ENCODE results near the gene EED.

DNA sequence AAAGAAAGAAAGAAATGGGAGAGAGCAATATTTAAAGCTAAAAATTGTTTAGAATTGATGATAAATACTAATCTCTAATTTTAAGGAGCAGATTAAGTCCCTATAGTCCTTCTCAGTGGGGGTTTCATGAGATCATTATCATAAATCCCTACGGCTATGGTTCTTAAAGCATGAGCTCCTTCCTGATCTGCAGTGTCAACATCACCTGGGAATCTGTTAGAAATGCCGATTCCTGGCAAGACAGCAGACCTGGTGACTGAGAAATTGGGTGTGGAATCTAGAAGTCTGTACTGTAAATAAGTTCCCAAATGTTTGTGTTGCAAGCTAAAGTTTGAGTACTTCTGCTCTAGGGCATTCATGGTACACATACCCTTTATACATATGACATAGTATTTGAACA is 70.1 kb downstream of the EED start:
- TF ChIP-seq, protein P1, sequence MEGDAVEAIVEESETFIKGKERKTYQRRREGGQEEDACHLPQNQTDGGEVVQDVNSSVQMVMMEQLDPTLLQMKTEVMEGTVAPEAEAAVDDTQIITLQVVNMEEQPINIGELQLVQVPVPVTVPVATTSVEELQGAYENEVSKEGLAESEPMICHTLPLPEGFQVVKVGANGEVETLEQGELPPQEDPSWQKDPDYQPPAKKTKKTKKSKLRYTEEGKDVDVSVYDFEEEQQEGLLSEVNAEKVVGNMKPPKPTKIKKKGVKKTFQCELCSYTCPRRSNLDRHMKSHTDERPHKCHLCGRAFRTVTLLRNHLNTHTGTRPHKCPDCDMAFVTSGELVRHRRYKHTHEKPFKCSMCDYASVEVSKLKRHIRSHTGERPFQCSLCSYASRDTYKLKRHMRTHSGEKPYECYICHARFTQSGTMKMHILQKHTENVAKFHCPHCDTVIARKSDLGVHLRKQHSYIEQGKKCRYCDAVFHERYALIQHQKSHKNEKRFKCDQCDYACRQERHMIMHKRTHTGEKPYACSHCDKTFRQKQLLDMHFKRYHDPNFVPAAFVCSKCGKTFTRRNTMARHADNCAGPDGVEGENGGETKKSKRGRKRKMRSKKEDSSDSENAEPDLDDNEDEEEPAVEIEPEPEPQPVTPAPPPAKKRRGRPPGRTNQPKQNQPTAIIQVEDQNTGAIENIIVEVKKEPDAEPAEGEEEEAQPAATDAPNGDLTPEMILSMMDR (IDR thresholded peaks at IDR 0.05; ENCODE audit: insufficient read depth, low read length): no peak
- TF ChIP-seq POLR2AphosphoS5 (IDR thresholded peaks at IDR 0.05; ENCODE audit: low read depth) (no peak), GABPA (IDR thresholded peaks at IDR 0.05; ENCODE audit: low read depth) (no peak), SPI1 (IDR thresholded peaks at IDR 0.05; ENCODE audit: borderline replicate concordance, low read depth) (no peak)
- TF ChIP-seq, protein P2, sequence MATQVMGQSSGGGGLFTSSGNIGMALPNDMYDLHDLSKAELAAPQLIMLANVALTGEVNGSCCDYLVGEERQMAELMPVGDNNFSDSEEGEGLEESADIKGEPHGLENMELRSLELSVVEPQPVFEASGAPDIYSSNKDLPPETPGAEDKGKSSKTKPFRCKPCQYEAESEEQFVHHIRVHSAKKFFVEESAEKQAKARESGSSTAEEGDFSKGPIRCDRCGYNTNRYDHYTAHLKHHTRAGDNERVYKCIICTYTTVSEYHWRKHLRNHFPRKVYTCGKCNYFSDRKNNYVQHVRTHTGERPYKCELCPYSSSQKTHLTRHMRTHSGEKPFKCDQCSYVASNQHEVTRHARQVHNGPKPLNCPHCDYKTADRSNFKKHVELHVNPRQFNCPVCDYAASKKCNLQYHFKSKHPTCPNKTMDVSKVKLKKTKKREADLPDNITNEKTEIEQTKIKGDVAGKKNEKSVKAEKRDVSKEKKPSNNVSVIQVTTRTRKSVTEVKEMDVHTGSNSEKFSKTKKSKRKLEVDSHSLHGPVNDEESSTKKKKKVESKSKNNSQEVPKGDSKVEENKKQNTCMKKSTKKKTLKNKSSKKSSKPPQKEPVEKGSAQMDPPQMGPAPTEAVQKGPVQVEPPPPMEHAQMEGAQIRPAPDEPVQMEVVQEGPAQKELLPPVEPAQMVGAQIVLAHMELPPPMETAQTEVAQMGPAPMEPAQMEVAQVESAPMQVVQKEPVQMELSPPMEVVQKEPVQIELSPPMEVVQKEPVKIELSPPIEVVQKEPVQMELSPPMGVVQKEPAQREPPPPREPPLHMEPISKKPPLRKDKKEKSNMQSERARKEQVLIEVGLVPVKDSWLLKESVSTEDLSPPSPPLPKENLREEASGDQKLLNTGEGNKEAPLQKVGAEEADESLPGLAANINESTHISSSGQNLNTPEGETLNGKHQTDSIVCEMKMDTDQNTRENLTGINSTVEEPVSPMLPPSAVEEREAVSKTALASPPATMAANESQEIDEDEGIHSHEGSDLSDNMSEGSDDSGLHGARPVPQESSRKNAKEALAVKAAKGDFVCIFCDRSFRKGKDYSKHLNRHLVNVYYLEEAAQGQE (IDR thresholded peaks at IDR 0.05; ENCODE audit: insufficient replicate concordance, low read depth): no peak
